ENCODE results near the gene TDRD5.
"Not testable (repeated sequence)": the region's sequence is repeated elsewhere in the genome, so short reads cannot be mapped to it uniquely, and the experiment has no call there.

Gene TDRD5

DNA sequence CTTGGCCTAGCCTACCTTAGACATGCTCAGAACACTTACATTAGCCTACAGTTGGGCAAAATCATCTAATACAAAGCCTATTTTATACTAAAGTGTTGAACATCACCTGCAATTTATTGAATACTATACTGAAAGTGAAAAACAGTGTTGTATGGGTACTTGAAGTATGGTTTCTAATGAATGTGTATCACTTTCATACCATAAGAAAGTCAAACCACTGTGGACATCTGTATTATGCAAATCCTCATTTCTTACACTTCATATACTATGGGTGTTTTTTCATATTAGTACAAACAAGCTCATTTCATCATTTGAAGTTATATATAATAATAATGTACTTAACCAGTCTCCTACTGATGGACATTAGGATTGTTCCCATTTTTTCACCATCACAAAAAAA is 41.2 kb downstream of the TDRD5 start:
- TF ChIP-seq POLR2A (IDR thresholded peaks at IDR 0.05; ENCODE audit: extremely low read depth, insufficient read length), result no peak
- TF ChIP-seq MYC (IDR thresholded peaks at IDR 0.05; ENCODE audit: low read depth, low read length), result no peak
- TF ChIP-seq, protein P1, sequence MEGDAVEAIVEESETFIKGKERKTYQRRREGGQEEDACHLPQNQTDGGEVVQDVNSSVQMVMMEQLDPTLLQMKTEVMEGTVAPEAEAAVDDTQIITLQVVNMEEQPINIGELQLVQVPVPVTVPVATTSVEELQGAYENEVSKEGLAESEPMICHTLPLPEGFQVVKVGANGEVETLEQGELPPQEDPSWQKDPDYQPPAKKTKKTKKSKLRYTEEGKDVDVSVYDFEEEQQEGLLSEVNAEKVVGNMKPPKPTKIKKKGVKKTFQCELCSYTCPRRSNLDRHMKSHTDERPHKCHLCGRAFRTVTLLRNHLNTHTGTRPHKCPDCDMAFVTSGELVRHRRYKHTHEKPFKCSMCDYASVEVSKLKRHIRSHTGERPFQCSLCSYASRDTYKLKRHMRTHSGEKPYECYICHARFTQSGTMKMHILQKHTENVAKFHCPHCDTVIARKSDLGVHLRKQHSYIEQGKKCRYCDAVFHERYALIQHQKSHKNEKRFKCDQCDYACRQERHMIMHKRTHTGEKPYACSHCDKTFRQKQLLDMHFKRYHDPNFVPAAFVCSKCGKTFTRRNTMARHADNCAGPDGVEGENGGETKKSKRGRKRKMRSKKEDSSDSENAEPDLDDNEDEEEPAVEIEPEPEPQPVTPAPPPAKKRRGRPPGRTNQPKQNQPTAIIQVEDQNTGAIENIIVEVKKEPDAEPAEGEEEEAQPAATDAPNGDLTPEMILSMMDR (IDR thresholded peaks at IDR 0.05; ENCODE audit: low read depth, low read length), result no peak
- no peak for TF ChIP-seq MAX (IDR thresholded peaks at IDR 0.05; ENCODE audit: low read depth, low read length)
- H3K4me3 ChIP-seq (ENCODE audit: low read depth, low read length), result no peak overlapping the region
- DNase-seq (ENCODE audit: low read depth), result no peak

GRCh38 chr1:179637211-179637860 is 45.7 kb downstream of the TDRD5 start:
- H3K4me3 ChIP-seq (ENCODE audit: low read depth, low read length), result no peak overlapping the region
- TF ChIP-seq MAX (IDR thresholded peaks at IDR 0.05; ENCODE audit: low read depth, low read length) (no peak), MYC (IDR thresholded peaks at IDR 0.05; ENCODE audit: low read depth, low read length) (no peak), POLR2A (IDR thresholded peaks at IDR 0.05; ENCODE audit: extremely low read depth, insufficient read length) (no peak)
- TF ChIP-seq, protein P1 (IDR thresholded peaks at IDR 0.05; ENCODE audit: low read depth, low read length), result no peak
- no peak for DNase-seq (ENCODE audit: low read depth)

- H3K4me3 ChIP-seq (ENCODE audit: low read depth, low read length), result no peak overlapping the region
- TF ChIP-seq MAX (IDR thresholded peaks at IDR 0.05; ENCODE audit: low read depth, low read length), result no peak
- TF ChIP-seq MYC (IDR thresholded peaks at IDR 0.05; ENCODE audit: low read depth, low read length), result no peak
- no peak for TF ChIP-seq POLR2A (IDR thresholded peaks at IDR 0.05; ENCODE audit: extremely low read depth, insufficient read length)
- TF ChIP-seq, protein P1 (IDR thresholded peaks at IDR 0.05; ENCODE audit: low read depth, low read length), result no peak
- no peak for DNase-seq (ENCODE audit: low read depth)
Measured at GRCh38 chr1:179661018-179661417, 69.4 kb downstream of the TDRD5 start.

- TF ChIP-seq POLR2A (IDR thresholded peaks at IDR 0.05; ENCODE audit: extremely low read depth, insufficient read length), result no peak
- TF ChIP-seq, protein P1 (IDR thresholded peaks at IDR 0.05; ENCODE audit: low read depth, low read length), result no peak
- TF ChIP-seq MYC (IDR thresholded peaks at IDR 0.05; ENCODE audit: low read depth, low read length), result no peak
- TF ChIP-seq MAX (IDR thresholded peaks at IDR 0.05; ENCODE audit: low read depth, low read length), result no peak
- DNase-seq (ENCODE audit: low read depth), result no peak
- H3K4me3 ChIP-seq (ENCODE audit: low read depth, low read length), result no peak overlapping the region
Measured at GRCh38 chr1:179663810-179664209, 72.2 kb downstream of the TDRD5 start.

DNA sequence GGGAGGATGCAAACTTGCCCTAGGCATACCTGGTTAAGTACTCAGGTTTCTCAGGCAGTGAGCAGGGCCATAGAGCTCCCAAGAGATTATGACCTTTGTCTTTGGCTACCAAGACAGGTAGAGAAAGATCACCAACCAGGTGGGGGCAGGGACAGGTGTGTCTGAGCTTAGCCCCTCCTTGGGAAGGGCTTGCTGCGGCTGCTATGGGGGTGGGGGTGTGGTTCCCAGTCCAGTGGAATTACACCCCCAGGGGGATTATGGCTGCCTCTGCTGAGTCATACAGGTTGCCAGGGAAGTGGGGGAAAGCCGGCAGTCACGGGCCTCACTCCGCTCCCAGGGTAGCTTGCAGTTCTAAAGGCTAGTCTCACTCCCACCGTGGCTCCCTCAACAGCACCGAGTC is 86.2 kb downstream of the TDRD5 start:
- no peak for TF ChIP-seq MYC (IDR thresholded peaks at IDR 0.05; ENCODE audit: low read depth, low read length)
- TF ChIP-seq POLR2A (IDR thresholded peaks at IDR 0.05; ENCODE audit: extremely low read depth, insufficient read length), result no peak
- TF ChIP-seq MAX (IDR thresholded peaks at IDR 0.05; ENCODE audit: low read depth, low read length), result no peak
- TF ChIP-seq, protein P1 (IDR thresholded peaks at IDR 0.05; ENCODE audit: low read depth, low read length), result no peak
- H3K4me3 ChIP-seq (ENCODE audit: low read depth, low read length), result no peak overlapping the region
- DNase-seq (ENCODE audit: low read depth), result no peak

- not testable (repeated sequence) for DNase-seq (ENCODE audit: low read depth)
Measured at GRCh38 chr1:179694530-179694929, 102.9 kb downstream of the TDRD5 start.

More at GRCh38 chr1:179694530-179694929, 102.9 kb downstream of the TDRD5 start:
- H3K4me3 ChIP-seq (ENCODE audit: low read depth, low read length), result not testable (repeated sequence)
